Common myeloid progenitor, CD34-positive (primary cell): Measurements from ENCODE around the gene AHSG.

Experiments used
- CTCF ChIA-PET: fragments of 350-600 bp; sonication (Branson Sonifier 250); formaldehyde crosslinking; loops from one replicate; lab custom pipeline; 2021; ENCODE audit warnings: antibody characterized with exemption; lab: Charles Lee
- POLR2A ChIA-PET: fragments of 350-600 bp; sonication (Branson Sonifier 250); formaldehyde crosslinking; loops from one replicate; lab custom pipeline; 2021; ENCODE audit warnings: antibody characterized with exemption; lab: Charles Lee
- DNase-seq, 3 donors: peaks; one replicate each; pipeline versions ENCODE4 v3.0.0 to v3.0.0-alpha.2; 2013
- H3K27ac ChIP-seq, 2 experiments: 1 replicate in 1 of 2; 2 replicates in 1 of 2; pipeline ENCODE4 v1.7.0; 2013; ENCODE audit warnings: inconsistent platforms in 2 of 2, low read length in 2 of 2, mild to moderate bottlenecking in 2 of 2, low read depth in 1 of 2, moderate library complexity in 1 of 2; ENCODE audit not compliant: severe bottlenecking in 2 of 2, insufficient read depth in 1 of 2, poor library complexity in 1 of 2
- H3K27me3 ChIP-seq, 5 experiments: replicated peaks in 2 of 5; 1 replicate in 3 of 5; 2 replicates in 2 of 5; pipeline versions ENCODE4 v1.6.1 to v1.7.0; 2013; ENCODE audit warnings: low read length in 4 of 5, mild to moderate bottlenecking in 2 of 5, moderate library complexity in 2 of 5, inconsistent platforms in 1 of 5; ENCODE audit not compliant: insufficient read depth in 5 of 5, control insufficient read depth in 4 of 5
- H3K36me3 ChIP-seq, 4 experiments: 1 replicate in 2 of 4; 2 replicates in 2 of 4; pipeline versions ENCODE4 v1.6.1 to v1.7.0; 2013; ENCODE audit warnings: low read length in 3 of 4, control low read depth in 1 of 4, mild to moderate bottlenecking in 1 of 4; ENCODE audit not compliant: control insufficient read depth in 4 of 4, insufficient read depth in 4 of 4
- H3K4me1 ChIP-seq, 4 experiments: 1 replicate in 3 of 4; 2 replicates in 1 of 4; pipeline versions ENCODE4 v1.6.1 to v1.7.1; 2013; ENCODE audit warnings: low read length in 3 of 4, mild to moderate bottlenecking in 3 of 4, control low read depth in 1 of 4, inconsistent platforms in 1 of 4, moderate library complexity in 1 of 4; ENCODE audit not compliant: control insufficient read depth in 4 of 4, insufficient read depth in 4 of 4; ENCODE audit errors: control extremely low read depth in 1 of 4
- H3K4me3 ChIP-seq, 7 experiments: 1 replicate in 4 of 7; 2 replicates in 3 of 7; pipeline versions ENCODE4 v1.5.1 to v1.7.0; 2013; ENCODE audit warnings: mild to moderate bottlenecking in 7 of 7, low read length in 6 of 7, moderate library complexity in 6 of 7, inconsistent platforms in 2 of 7, low read depth in 2 of 7, control low read depth in 1 of 7; ENCODE audit not compliant: insufficient read depth in 4 of 7, control insufficient read depth in 1 of 7; ENCODE audit errors: extremely low read depth in 1 of 7
- H3K9me3 ChIP-seq, 5 experiments: 1 replicate in 4 of 5; 2 replicates in 1 of 5; pipeline versions ENCODE4 v1.6.1 to v1.7.1; 2013; ENCODE audit warnings: low read length in 4 of 5, mild to moderate bottlenecking in 2 of 5, inconsistent platforms in 1 of 5, low read depth in 1 of 5, moderate library complexity in 1 of 5; ENCODE audit not compliant: control insufficient read depth in 4 of 5, insufficient read depth in 2 of 5; ENCODE audit errors: control extremely low read depth in 1 of 5
- WGBS: methylation state at CpG from one replicate; pipeline ENCODE4 v1.1.5; 2013; ENCODE audit not compliant: insufficient coverage; 5-methylcytosine and 5-hydroxymethylcytosine counted together

Gene AHSG

GRCh38 chr3:186598794-186599141 is 14.1 kb upstream of the AHSG start:
- CTCF ChIA-PET, result interaction anchor here (1.0 to 7.9 kb wide), 2 partner anchors 17 to 47 kb away, joined by 3 to 59 read pairs; partner anchors contain the start of gene AHSG
- H3K36me3 ChIP-seq, result no peaks in the 10 kb centered on the region

GRCh38 chr3:186599142-186599784 is 13.6 kb upstream of the AHSG start:
- H3K36me3 ChIP-seq, result no peaks in the 10 kb centered on the region
- ChIA-PET POLR2A (interaction anchor here (1.6 kb wide), 1 partner anchor 16 kb away, joined by 4 read pairs; no protein-coding TSS in a partner anchor), CTCF (interaction anchor here (7.9 kb wide), 1 partner anchor 17 kb away, joined by 59 read pairs; the partner anchor contains the start of gene AHSG)
- H3K9me3 ChIP-seq, result no peaks in the 10 kb centered on the region
- DNase-seq, result no peak
- H3K4me1 ChIP-seq, result no peaks in the 10 kb centered on the region
- H3K27ac ChIP-seq, result no peak overlapping the region
- H3K27me3 ChIP-seq, result no peaks in the 10 kb centered on the region
- H3K4me3 ChIP-seq, result no peak overlapping the region
- 86% methylated on average over 8 of the region's 12 CpGs for WGBS

More at GRCh38 chr3:186598794-186599141, 14.1 kb upstream of the AHSG start:
- no peak overlapping the region for H3K4me3 ChIP-seq
- H3K27ac ChIP-seq, result no peak overlapping the region
- no peak for DNase-seq
- H3K9me3 ChIP-seq, result no peaks in the 10 kb centered on the region
- WGBS, result 100% methylated on average over 4 of the region's 4 CpGs
- H3K4me1 ChIP-seq, result no peaks in the 10 kb centered on the region
- POLR2A ChIA-PET, result interaction anchor here (1.6 kb wide), 1 partner anchor 16 kb away, joined by 4 read pairs; no protein-coding TSS in a partner anchor
- H3K27me3 ChIP-seq, result no peaks in the 10 kb centered on the region

- Histone ChIP-seq H3K9me3 (no peaks in the 10 kb centered on the region), H3K36me3 (no peaks in the 10 kb centered on the region), H3K4me3 (no peak overlapping the region), H3K4me1 (no peaks in the 10 kb centered on the region), H3K27me3 (no peaks in the 10 kb centered on the region), H3K27ac (no peak overlapping the region)
- DNase-seq, result no peak
- 71% methylated on average over 2 of the region's 2 CpGs for WGBS
- ChIA-PET CTCF (interaction anchor here (7.9 kb wide), 1 partner anchor 16 kb away, joined by 59 read pairs; the partner anchor contains the start of gene AHSG), POLR2A (interaction anchor here (1.6 kb wide), 1 partner anchor 17 kb away, joined by 4 read pairs; no protein-coding TSS in a partner anchor)
These were observed 13.1 kb upstream of the AHSG start for GRCh38 chr3:186599785-186600166.

- CTCF ChIA-PET, result interaction anchor here (0.7 to 7.9 kb wide), 2 partner anchors 15 to 576 kb away, joined by 3 to 59 read pairs; partner anchors contain the start of gene AHSG
- H3K36me3 ChIP-seq, result no peaks in the 10 kb centered on the region
- DNase-seq, result no peak
- H3K4me1 ChIP-seq, result no peaks in the 10 kb centered on the region
- no peak overlapping the region for H3K27ac ChIP-seq
- POLR2A ChIA-PET, result no interaction called here
- WGBS, result 57% methylated on average over 1 of the region's 3 CpGs
- H3K9me3 ChIP-seq, result no peaks in the 10 kb centered on the region
- H3K4me3 ChIP-seq, result no peak overlapping the region
- H3K27me3 ChIP-seq, result no peaks in the 10 kb centered on the region
These were observed 12.0 kb upstream of the AHSG start for GRCh38 chr3:186600896-186601295.

GRCh38 chr3:186603159-186603558 is 9.7 kb upstream of the AHSG start:
- H3K9me3 ChIP-seq, result no peaks in the 10 kb centered on the region
- no peak overlapping the region for H3K27ac ChIP-seq
- ChIA-PET POLR2A (no interaction called here), CTCF (interaction anchor here (1.5 to 7.9 kb wide), 2 partner anchors 13 to 18 kb away, joined by 4 to 59 read pairs; partner anchors contain the start of gene AHSG)
- no peaks in the 10 kb centered on the region for H3K36me3 ChIP-seq
- DNase-seq, result no peak
- WGBS, result 94% methylated on average over 2 of the region's 7 CpGs
- H3K4me3 ChIP-seq, result no peak overlapping the region
- H3K4me1 ChIP-seq, result no peaks in the 10 kb centered on the region
- no peaks in the 10 kb centered on the region for H3K27me3 ChIP-seq

GRCh38 chr3:186605078-186605477 is 7.8 kb upstream of the AHSG start:
- no peak for DNase-seq

More at GRCh38 chr3:186605078-186605477, 7.8 kb upstream of the AHSG start:
- Histone ChIP-seq H3K9me3 (no peaks in the 10 kb centered on the region), H3K27ac (no peak overlapping the region), H3K4me3 (no peak overlapping the region), H3K4me1 (no peaks in the 10 kb centered on the region), H3K27me3 (no peaks in the 10 kb centered on the region), H3K36me3 (no peaks in the 10 kb centered on the region)
- POLR2A ChIA-PET, result no interaction called here
- CTCF ChIA-PET, result interaction anchor here (7.9 kb wide), 1 partner anchor 11 kb away, joined by 59 read pairs; the partner anchor contains the start of gene AHSG
